ENCODE results near the gene HIF3A.

- TF ChIP-seq CTCF (optimal IDR thresholded peaks at IDR 0.05 in 1 of 3, IDR thresholded peaks at IDR 0.05 in 1 of 3, conservative IDR thresholded peaks at IDR 0.05 in 1 of 3; ENCODE audit: extremely low read depth in 1 of 3, insufficient read depth in 2 of 3, low read length in 3 of 3) (no peak), EZH2 (IDR thresholded peaks at IDR 0.05; ENCODE audit: low read length) (no peak)
These were observed 50.7 kb downstream of the HIF3A start for GRCh38 chr19:46347572-46347883.

Measured in keratinocyte (primary cell).